ENCODE data around the gene HCST. TPM values are rescaled to one million over a fixed set of nuclear protein-coding genes. Genes with fewer than 3 reads are reported as not detected.

The HCST gene
- total RNA-seq, 1 donor = 0.36 TPM

GRCh38 chr19:35861640-35862160 is 40.6 kb upstream of the HCST start:
- TF ChIP-seq CTCF (IDR thresholded peaks at IDR 0.05; ENCODE audit: extremely low read depth, low read depth, low read length) = no peak
- Histone ChIP-seq H3K27ac (ENCODE audit: low read depth, low read length) (no peak overlapping the region), H3K4me3 (ENCODE audit: insufficient read depth, low read length) (no peak overlapping the region), H3K9me3 (ENCODE audit: low read depth, low read length) (no peaks in the 10 kb centered on the region), H3K36me3 (ENCODE audit: insufficient read depth, low read length) (no peaks in the 10 kb centered on the region), H2AFZ (ENCODE audit: low read length) (no peak overlapping the region), H3K4me1 (ENCODE audit: insufficient read depth, low read length) (peaks cover 3% of the 10 kb centered on the region), H3K4me2 (ENCODE audit: insufficient read depth, low read length) (no peak overlapping the region), H4K20me1 (ENCODE audit: insufficient read depth, low read length) (no peaks in the 10 kb centered on the region), H3K27me3 (ENCODE audit: insufficient read depth, low read length) (peaks cover 62% of the 10 kb centered on the region), H3K79me2 (ENCODE audit: insufficient read depth, low read length) (no peaks in the 10 kb centered on the region)
- peak; percentile 89 for DNase-seq (ENCODE audit: insufficient read length, low spot score, missing footprints)

- H4K20me1 ChIP-seq (ENCODE audit: insufficient read depth, low read length) = no peaks in the 10 kb centered on the region
- no peaks in the 10 kb centered on the region for H3K4me1 ChIP-seq (ENCODE audit: insufficient read depth, low read length)
- H3K27ac ChIP-seq (ENCODE audit: low read depth, low read length) = no peak overlapping the region
- H3K4me3 ChIP-seq (ENCODE audit: insufficient read depth, low read length) = no peak overlapping the region
- peak; percentile 69 for DNase-seq (ENCODE audit: insufficient read length, low spot score, missing footprints)
- no peak overlapping the region for H3K4me2 ChIP-seq (ENCODE audit: insufficient read depth, low read length)
- H3K9me3 ChIP-seq (ENCODE audit: low read depth, low read length) = no peaks in the 10 kb centered on the region
- peaks cover 54% of the 10 kb centered on the region for H3K27me3 ChIP-seq (ENCODE audit: insufficient read depth, low read length)
- no peaks in the 10 kb centered on the region for H3K36me3 ChIP-seq (ENCODE audit: insufficient read depth, low read length)
- no peak overlapping the region for H2AFZ ChIP-seq (ENCODE audit: low read length)
- no peak for TF ChIP-seq CTCF (IDR thresholded peaks at IDR 0.05; ENCODE audit: extremely low read depth, low read depth, low read length)
- no peaks in the 10 kb centered on the region for H3K79me2 ChIP-seq (ENCODE audit: insufficient read depth, low read length)
Observed at GRCh38 chr19:35862528-35862927, 39.8 kb upstream of the HCST start.

GRCh38 chr19:35863018-35863417 is 39.3 kb upstream of the HCST start:
- no peaks in the 10 kb centered on the region for H3K4me1 ChIP-seq (ENCODE audit: insufficient read depth, low read length)
- no peak overlapping the region for H3K4me3 ChIP-seq (ENCODE audit: insufficient read depth, low read length)
- H3K27ac ChIP-seq (ENCODE audit: low read depth, low read length) = no peak overlapping the region
- H3K27me3 ChIP-seq (ENCODE audit: insufficient read depth, low read length) = peaks cover 54% of the 10 kb centered on the region
- H3K4me2 ChIP-seq (ENCODE audit: insufficient read depth, low read length) = no peak overlapping the region
- H3K9me3 ChIP-seq (ENCODE audit: low read depth, low read length) = no peaks in the 10 kb centered on the region
- H3K36me3 ChIP-seq (ENCODE audit: insufficient read depth, low read length) = no peaks in the 10 kb centered on the region
- no peak for DNase-seq (ENCODE audit: insufficient read length, low spot score, missing footprints)
- H4K20me1 ChIP-seq (ENCODE audit: insufficient read depth, low read length) = no peaks in the 10 kb centered on the region
- no peak overlapping the region for H2AFZ ChIP-seq (ENCODE audit: low read length)
- TF ChIP-seq CTCF (IDR thresholded peaks at IDR 0.05; ENCODE audit: extremely low read depth, low read depth, low read length) = no peak
- H3K79me2 ChIP-seq (ENCODE audit: insufficient read depth, low read length) = no peaks in the 10 kb centered on the region

GRCh38 chr19:35868172-35868822 is 34.0 kb upstream of the HCST start, which contains the start of gene APLP1:
TSS of gene APLP1 (plus strand) at chr19:35868574. CDS start at chr19:35868637, 63 bp downstream.
- Histone ChIP-seq H3K27me3 (ENCODE audit: insufficient read depth, low read length) (peaks cover 18% of the 10 kb centered on the region), H3K9me3 (ENCODE audit: low read depth, low read length) (no peaks in the 10 kb centered on the region), H4K20me1 (ENCODE audit: insufficient read depth, low read length) (no peaks in the 10 kb centered on the region), H3K4me3 (ENCODE audit: insufficient read depth, low read length) (peak within 1 kb of the TSS; percentile 53), H3K4me2 (ENCODE audit: insufficient read depth, low read length) (peak within 1 kb of the TSS; percentile 61), H3K36me3 (ENCODE audit: insufficient read depth, low read length) (no peaks in the 10 kb centered on the region), H3K27ac (ENCODE audit: low read depth, low read length) (no peak within 1 kb of the TSS), H3K4me1 (ENCODE audit: insufficient read depth, low read length) (no peaks in the 10 kb centered on the region), H3K79me2 (ENCODE audit: insufficient read depth, low read length) (no peaks in the 10 kb centered on the region), H2AFZ (ENCODE audit: low read length) (no peak within 1 kb of the TSS)
- TF ChIP-seq CTCF (IDR thresholded peaks at IDR 0.05; ENCODE audit: extremely low read depth, low read depth, low read length) = no peak
- DNase-seq (ENCODE audit: insufficient read length, low spot score, missing footprints) = peak; percentile 94

Data from osteoblast (primary cell).